ENCODE results near the gene RASGEF1B.
A peak's percentile ranks its signal among the peaks of the same experiment; 100 is the strongest.
"Not testable (repeated sequence)": the region's sequence is repeated elsewhere in the genome, so short reads cannot be mapped to it uniquely, and the experiment has no call there.

RASGEF1B gene

GRCh38 chr4:81498046-81498445, 26.3 kb upstream of the RASGEF1B start:
- no peak for DNase-seq (ENCODE audit: low read depth)

GRCh38 chr4:81495345-81495744, 23.6 kb upstream of the RASGEF1B start:
- no peak for DNase-seq (ENCODE audit: low read depth)

GRCh38 chr4:81494031-81494431, 22.3 kb upstream of the RASGEF1B start:
- no peak for DNase-seq (ENCODE audit: low read depth)

GRCh38 chr4:81492606-81493230, 21.0 kb upstream of the RASGEF1B start:
- DNase-seq (ENCODE audit: low read depth) = no peak

GRCh38 chr4:81491943-81492342, 20.2 kb upstream of the RASGEF1B start:
- no peak for DNase-seq (ENCODE audit: low read depth)

GRCh38 chr4:81490403-81491160, 18.9 kb upstream of the RASGEF1B start:
- DNase-seq (ENCODE audit: low read depth) = no peak

GRCh38 chr4:81486502-81486901, 14.8 kb upstream of the RASGEF1B start:
- DNase-seq (ENCODE audit: low read depth) = no peak

- no peak for DNase-seq (ENCODE audit: low read depth)
Measured at GRCh38 chr4:81485310-81485980, 13.7 kb upstream of the RASGEF1B start.

GRCh38 chr4:81482326-81482725, 10.6 kb upstream of the RASGEF1B start:
- no peak for DNase-seq (ENCODE audit: low read depth)

GRCh38 chr4:81481151-81481550, 9.4 kb upstream of the RASGEF1B start:
- no peak for DNase-seq (ENCODE audit: low read depth)

- not testable (repeated sequence) for DNase-seq (ENCODE audit: low read depth)
Measured at GRCh38 chr4:81479573-81479972, 7.9 kb upstream of the RASGEF1B start.

- not testable (repeated sequence) for DNase-seq (ENCODE audit: low read depth)
Measured at GRCh38 chr4:81473331-81474265, 1.9 kb upstream of the RASGEF1B start.

- no peak for DNase-seq (ENCODE audit: low read depth)
Measured at GRCh38 chr4:81472281-81473182, 825 bp upstream of the RASGEF1B start.

GRCh38 chr4:81471298-81471587, 464 bp downstream of the RASGEF1B start:
- no peak for DNase-seq (ENCODE audit: low read depth)

- no peak for DNase-seq (ENCODE audit: low read depth)
Measured at GRCh38 chr4:81470456-81471297, 1.0 kb downstream of the RASGEF1B start.

- no peak for DNase-seq (ENCODE audit: low read depth)
Measured at GRCh38 chr4:81469781-81470455, 1.8 kb downstream of the RASGEF1B start.

- DNase-seq (ENCODE audit: low read depth) = no peak
Measured at GRCh38 chr4:81468678-81469077, 3.0 kb downstream of the RASGEF1B start.

GRCh38 chr4:81467672-81467964, 4.1 kb downstream of the RASGEF1B start:
- DNase-seq (ENCODE audit: low read depth) = no peak

- peak; percentile 32 for DNase-seq (ENCODE audit: low read depth)
Measured at GRCh38 chr4:81466841-81467671, 4.7 kb downstream of the RASGEF1B start.
